ENCODE results near the gene CTSD. TPM values are rescaled to one million over a fixed set of nuclear protein-coding genes. Genes with fewer than 3 reads are reported as not detected.

Gene CTSD
- total RNA-seq, 1 donor from 2014 or later, result 224 TPM

DNA sequence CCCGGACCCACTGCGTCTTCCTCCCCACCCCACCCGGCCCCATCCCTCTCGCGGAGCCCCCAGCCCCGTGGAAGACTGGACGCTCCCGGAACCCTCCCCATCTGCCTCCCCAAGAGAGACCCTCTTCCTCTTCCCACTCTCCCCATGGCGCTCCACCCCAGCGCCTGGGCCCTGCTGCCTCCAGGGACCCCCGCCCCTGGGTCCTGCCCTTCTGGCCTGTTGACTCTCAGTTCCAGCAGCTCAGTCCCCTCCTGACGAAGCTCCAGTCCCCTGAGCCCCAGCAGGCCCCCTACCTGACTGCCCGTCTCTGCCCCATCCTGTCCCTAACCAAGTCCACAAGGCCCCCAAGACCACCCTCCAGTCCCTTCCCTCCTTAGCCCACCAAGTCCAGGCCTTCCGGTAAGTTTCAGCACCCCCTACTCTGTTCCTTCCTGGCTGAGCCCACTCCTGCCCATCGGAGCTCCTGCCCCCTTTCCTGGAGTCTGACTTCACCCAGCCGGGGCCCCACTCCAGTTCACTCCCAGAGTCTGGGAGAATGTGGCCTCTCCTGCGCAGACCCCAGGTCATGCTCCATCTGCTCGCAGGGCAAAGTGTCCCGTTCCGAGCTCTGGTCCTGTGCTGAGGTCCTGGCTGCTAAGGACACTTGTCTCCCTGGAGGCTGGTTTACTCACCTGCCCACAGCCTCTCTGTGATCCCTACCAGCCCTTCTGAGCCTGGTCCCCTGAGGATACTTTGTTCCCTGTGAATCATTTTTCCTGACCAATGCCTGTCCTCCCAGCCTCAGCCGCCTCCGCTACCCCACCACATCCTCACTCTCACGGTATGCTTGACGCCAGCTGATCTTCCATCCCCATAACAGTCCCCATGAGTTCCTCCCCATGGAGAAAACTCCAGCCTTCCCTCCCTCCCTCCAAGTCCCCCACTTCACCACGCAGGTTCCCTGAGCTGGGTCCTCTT lies 14.1 kb downstream of the CTSD start:
- Mint-ChIP-seq H3K27ac (ENCODE audit: unreplicated experiment) (no peak overlapping the region), H3K4me1 (ENCODE audit: unreplicated experiment) (peaks cover 12% of the 10 kb centered on the region), H3K36me3 (ENCODE audit: low read depth, unreplicated experiment) (no peaks in the 10 kb centered on the region), H3K9me3 (ENCODE audit: unreplicated experiment) (no peaks in the 10 kb centered on the region), H3K27me3 (ENCODE audit: unreplicated experiment) (peaks cover 15% of the 10 kb centered on the region), H3K4me3 (ENCODE audit: unreplicated experiment) (peak overlapping the region; percentile 42)
- no peak for DNase-seq (ENCODE audit: low spot score)
- TF ChIP-seq, protein P1, sequence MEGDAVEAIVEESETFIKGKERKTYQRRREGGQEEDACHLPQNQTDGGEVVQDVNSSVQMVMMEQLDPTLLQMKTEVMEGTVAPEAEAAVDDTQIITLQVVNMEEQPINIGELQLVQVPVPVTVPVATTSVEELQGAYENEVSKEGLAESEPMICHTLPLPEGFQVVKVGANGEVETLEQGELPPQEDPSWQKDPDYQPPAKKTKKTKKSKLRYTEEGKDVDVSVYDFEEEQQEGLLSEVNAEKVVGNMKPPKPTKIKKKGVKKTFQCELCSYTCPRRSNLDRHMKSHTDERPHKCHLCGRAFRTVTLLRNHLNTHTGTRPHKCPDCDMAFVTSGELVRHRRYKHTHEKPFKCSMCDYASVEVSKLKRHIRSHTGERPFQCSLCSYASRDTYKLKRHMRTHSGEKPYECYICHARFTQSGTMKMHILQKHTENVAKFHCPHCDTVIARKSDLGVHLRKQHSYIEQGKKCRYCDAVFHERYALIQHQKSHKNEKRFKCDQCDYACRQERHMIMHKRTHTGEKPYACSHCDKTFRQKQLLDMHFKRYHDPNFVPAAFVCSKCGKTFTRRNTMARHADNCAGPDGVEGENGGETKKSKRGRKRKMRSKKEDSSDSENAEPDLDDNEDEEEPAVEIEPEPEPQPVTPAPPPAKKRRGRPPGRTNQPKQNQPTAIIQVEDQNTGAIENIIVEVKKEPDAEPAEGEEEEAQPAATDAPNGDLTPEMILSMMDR (IDR thresholded peaks at IDR 0.05; ENCODE audit: unreplicated experiment), result no peak

DNA sequence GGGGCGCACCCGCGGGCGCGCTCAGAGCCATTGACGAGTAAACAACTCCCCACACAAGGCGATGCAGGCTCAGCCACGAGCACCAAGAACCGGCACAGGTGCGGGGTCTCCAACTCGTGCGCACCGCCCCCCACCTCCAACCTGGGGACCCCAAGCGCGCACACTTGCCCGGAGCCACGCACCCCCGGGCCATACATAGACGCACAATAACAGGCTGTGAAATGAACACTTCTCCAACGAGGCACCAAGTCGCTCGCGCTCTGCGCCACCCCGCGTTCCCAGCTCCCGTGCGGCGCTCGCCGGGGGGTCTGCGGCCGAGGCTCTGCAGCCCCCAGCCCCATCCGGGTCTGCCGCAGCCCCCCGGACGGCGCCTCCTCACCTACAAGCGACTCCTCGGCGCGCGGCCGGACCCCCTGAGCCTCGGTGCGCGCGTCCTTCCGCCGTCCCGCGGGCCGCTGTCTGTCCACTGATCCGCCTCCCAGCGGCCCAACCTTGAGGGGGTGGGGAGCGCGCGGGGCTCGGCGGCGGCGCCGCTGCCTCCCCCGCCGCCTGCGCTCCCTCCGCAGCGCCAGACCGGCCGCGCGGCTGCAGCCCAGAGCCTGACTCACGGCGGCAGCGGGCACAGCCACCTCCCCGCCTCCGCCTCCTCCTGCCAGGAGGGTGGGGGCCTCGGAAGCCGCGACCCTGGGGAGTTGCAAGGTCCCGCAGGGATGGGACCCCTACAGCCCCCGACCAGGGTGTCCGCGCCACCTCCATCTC lies 14.9 kb downstream of the CTSD start:
- peaks cover 12% of the 10 kb centered on the region for H3K4me1 Mint-ChIP-seq (ENCODE audit: unreplicated experiment)
- H3K9me3 Mint-ChIP-seq (ENCODE audit: unreplicated experiment), result no peaks in the 10 kb centered on the region
- H3K27ac Mint-ChIP-seq (ENCODE audit: unreplicated experiment), result no peak overlapping the region
- H3K4me3 Mint-ChIP-seq (ENCODE audit: unreplicated experiment), result no peak overlapping the region
- H3K27me3 Mint-ChIP-seq (ENCODE audit: unreplicated experiment), result peaks cover 15% of the 10 kb centered on the region
- TF ChIP-seq, protein P1 (IDR thresholded peaks at IDR 0.05; ENCODE audit: unreplicated experiment), result no peak
- no peak for DNase-seq (ENCODE audit: low spot score)
- H3K36me3 Mint-ChIP-seq (ENCODE audit: low read depth, unreplicated experiment), result no peaks in the 10 kb centered on the region

DNA sequence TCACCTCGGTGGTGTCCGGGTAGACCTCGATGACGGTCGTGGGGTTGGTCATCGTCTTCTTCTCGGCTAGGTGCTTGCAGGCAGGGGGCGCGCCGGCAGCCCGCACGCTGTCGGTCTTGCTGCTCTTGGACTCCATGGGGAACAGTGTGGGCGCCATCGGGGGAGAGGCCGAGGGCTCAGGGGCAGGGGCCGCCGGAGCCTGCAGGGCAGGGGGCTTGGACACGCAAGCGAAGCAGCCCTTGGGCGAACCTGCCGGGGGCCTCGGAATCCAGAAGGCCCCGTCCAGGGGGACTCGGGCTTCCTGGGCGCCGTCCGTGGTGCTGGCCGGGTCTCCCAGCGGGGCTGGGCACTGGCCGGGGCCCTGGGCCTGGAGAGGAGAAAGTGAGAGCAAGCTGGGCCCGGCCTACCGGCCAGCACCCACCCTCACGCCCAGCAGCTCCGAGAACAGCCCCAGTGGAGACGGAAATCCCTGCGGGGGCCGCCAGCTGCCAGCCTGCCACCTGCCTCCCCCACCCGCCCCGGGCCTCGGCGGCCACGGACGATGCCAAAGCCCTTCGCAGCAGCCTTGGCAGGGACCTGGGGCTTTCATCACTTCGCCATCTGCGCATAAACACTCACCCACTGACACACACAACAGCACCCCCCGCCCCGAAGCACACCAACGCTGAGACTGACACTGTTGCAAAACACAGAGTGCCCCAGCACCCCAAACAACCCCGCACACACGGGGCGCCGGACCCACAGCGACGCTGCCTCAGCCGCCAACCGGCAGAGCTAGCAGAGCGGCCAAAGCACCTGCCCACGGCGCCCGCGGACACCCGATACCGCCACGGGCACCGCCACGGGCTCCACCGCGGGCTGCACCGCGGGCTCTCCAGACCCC lies 15.7 kb downstream of the CTSD start:
- Mint-ChIP-seq H3K9me3 (ENCODE audit: unreplicated experiment) (no peaks in the 10 kb centered on the region), H3K4me1 (ENCODE audit: unreplicated experiment) (peaks cover 12% of the 10 kb centered on the region), H3K36me3 (ENCODE audit: low read depth, unreplicated experiment) (no peaks in the 10 kb centered on the region), H3K27ac (ENCODE audit: unreplicated experiment) (no peak overlapping the region), H3K4me3 (ENCODE audit: unreplicated experiment) (no peak overlapping the region), H3K27me3 (ENCODE audit: unreplicated experiment) (peaks cover 15% of the 10 kb centered on the region)
- DNase-seq (ENCODE audit: low spot score), result no peak
- TF ChIP-seq, protein P1 (IDR thresholded peaks at IDR 0.05; ENCODE audit: unreplicated experiment), result no peak

DNA sequence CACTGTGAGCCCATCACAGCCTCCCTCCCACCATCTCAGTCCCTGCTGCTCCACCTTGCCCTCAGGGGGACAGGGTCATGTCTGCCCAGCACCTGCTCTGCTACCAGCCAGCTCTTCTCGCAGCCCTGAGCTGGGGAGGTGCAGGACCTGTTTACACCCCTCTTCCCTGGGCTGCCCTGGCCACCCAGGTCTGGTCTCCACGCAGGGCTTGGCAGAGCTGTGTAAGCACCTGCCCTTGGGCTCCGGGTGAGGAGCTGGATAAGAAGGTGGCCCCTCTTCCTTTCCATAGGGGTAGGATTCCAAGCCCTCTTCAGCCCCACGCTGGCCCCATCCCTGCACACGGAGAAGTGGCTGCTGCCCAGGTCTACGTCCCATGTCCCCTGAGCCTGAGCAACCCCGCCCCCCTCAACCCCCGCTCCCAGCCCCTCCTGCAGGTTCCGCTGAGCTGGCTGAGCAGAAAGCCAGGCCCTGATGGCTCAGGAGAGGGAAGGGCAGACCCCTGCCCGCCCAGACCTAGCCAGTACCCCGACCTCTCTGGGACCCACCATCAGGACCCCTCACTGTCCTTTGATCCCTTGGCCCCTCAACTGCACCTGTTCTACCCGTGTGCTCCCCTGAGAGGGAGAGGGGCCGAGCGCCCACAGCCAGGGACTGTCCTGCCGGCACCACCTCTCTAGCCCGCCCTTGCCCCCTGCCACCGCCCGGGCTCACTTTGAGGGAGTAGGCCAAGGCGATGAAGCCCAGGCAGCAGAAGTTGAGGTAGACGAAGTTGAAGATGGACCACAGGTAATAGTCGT lies 16.6 kb downstream of the CTSD start:
- Mint-ChIP-seq H3K36me3 (ENCODE audit: low read depth, unreplicated experiment) (no peaks in the 10 kb centered on the region), H3K9me3 (ENCODE audit: unreplicated experiment) (no peaks in the 10 kb centered on the region), H3K27me3 (ENCODE audit: unreplicated experiment) (peaks cover 15% of the 10 kb centered on the region), H3K27ac (ENCODE audit: unreplicated experiment) (no peak overlapping the region), H3K4me1 (ENCODE audit: unreplicated experiment) (peaks cover 12% of the 10 kb centered on the region), H3K4me3 (ENCODE audit: unreplicated experiment) (no peak overlapping the region)
- TF ChIP-seq, protein P1 (IDR thresholded peaks at IDR 0.05; ENCODE audit: unreplicated experiment), result no peak
- DNase-seq (ENCODE audit: low spot score), result no peak
